AG08395 (cell line): ENCODE measurements around the gene CELF4.

Experiments
- DNase-seq: peaks from one replicate; pipeline ENCODE4 v3.0.0; 2012; ENCODE audit warnings: mixed read lengths, low spot score

Gene CELF4

GRCh38 chr18:37565101-37565976 lies at the start of gene CELF4:
Gene CELF4 (minus strand): TSS chr18:37565798.
- peak; percentile 31 for DNase-seq

- DNase-seq = no peak
These were observed 47.6 kb upstream of the CELF4 start for GRCh38 chr18:37613253-37613565.

- no peak for DNase-seq
These were observed 47.1 kb upstream of the CELF4 start for GRCh38 chr18:37612524-37613252.

- no peak for DNase-seq
These were observed 46.1 kb upstream of the CELF4 start for GRCh38 chr18:37611614-37612279.

- no peak for DNase-seq
These were observed 43.3 kb upstream of the CELF4 start for GRCh38 chr18:37608876-37609275.

- no peak for DNase-seq
These were observed 41.7 kb upstream of the CELF4 start for GRCh38 chr18:37607281-37607680.

GRCh38 chr18:37604032-37604431 lies 38.4 kb upstream of the CELF4 start:
- no peak for DNase-seq

- DNase-seq = no peak
These were observed 33.6 kb upstream of the CELF4 start for GRCh38 chr18:37598966-37599896.

GRCh38 chr18:37598396-37598795 lies 32.8 kb upstream of the CELF4 start:
- no peak for DNase-seq

- no peak for DNase-seq
These were observed 24.7 kb upstream of the CELF4 start for GRCh38 chr18:37590346-37590745.

- DNase-seq = no peak
These were observed 22.7 kb upstream of the CELF4 start for GRCh38 chr18:37588289-37588688.

- no peak for DNase-seq
These were observed 21.1 kb upstream of the CELF4 start for GRCh38 chr18:37586656-37587225.

GRCh38 chr18:37584952-37585695 lies 19.5 kb upstream of the CELF4 start:
- no peak for DNase-seq

- DNase-seq = no peak
These were observed 18.6 kb upstream of the CELF4 start for GRCh38 chr18:37584217-37584616.

GRCh38 chr18:37582261-37582660 lies 16.7 kb upstream of the CELF4 start:
- no peak for DNase-seq

- DNase-seq = peak; percentile 29
These were observed 13.4 kb upstream of the CELF4 start for GRCh38 chr18:37578886-37579513.

GRCh38 chr18:37578182-37578678 lies 12.6 kb upstream of the CELF4 start:
- no peak for DNase-seq

- no peak for DNase-seq
These were observed 11.5 kb upstream of the CELF4 start for GRCh38 chr18:37577051-37577611.

GRCh38 chr18:37575646-37576045 lies 10.0 kb upstream of the CELF4 start:
- DNase-seq = no peak

GRCh38 chr18:37574113-37574512 lies 8.5 kb upstream of the CELF4 start:
- no peak for DNase-seq
